ENCODE results near the gene COPS3. TPM values are rescaled to one million over a fixed set of nuclear protein-coding genes. Genes with fewer than 3 reads are reported as not detected.
"Not testable (repeated sequence)": the region's sequence is repeated elsewhere in the genome, so short reads cannot be mapped to it uniquely, and the experiment has no call there.

Gene COPS3
- total RNA-seq, 1 donor from 2014 or later: 59.7 TPM

DNA sequence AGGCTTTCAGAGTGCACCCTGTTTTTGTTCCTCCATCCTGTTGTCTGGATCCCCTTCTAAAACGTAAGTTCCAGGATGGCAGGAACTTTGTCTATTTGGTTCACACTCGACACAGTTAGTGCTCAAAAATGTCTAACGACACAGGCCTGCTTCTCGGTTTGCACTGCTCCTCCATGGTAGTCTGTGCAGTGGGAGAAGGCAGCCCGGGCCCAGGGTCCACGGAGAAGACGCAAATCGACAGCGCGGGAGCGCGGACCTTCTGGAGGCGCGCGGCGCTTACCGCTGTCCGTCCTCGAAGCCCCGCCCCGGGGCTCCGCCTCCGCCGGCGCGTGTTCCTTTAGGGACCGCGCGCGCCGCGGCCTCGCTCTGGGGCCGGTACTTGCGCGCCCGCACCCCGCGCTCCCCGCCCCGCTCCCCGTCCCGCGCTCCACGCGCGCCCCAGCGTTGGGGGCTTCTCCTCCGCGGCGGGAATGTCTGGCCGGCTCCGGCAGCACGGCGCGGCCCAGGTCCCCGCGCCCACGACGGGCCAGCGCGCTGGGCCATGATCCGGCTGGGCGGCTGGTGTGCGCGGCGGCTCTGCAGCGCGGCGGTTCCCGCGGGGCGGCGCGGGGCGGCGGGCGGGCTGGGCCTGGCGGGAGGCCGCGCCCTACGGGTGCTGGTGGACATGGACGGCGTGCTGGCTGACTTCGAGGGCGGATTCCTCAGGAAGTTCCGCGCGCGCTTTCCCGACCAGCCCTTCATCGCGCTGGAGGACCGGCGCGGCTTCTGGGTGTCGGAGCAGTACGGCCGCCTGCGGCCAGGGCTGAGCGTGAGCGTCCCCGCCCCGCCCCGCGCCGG is 22.2 kb upstream of the COPS3 start, which contains the start of gene NT5M:
NT5M (plus strand) TSS at position 364 of the 837 bp plus-strand sequence; CDS start at position 542, 178 bp downstream.
- DNase-seq (ENCODE audit: extremely low read depth, low read depth, low spot score): no peak

DNA sequence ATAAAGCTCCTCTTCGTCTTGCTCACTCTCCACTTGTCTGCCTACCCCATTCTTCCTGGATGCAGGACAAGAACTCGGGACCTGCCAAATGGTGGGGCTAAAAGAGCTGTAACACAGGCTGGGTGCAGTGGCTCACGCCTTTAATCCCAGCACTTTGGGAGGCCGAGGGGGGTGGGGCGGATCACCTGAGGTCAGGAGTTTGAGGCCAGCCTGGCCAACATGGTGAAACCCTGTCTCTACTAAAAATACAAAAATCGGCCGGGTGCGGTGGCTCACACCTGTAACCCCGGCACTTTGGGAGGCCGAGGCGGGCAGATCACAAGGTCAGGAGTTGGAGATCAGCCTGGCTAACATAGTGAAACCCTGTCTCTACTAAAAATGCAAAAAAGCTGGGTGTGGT is 20.6 kb upstream of the COPS3 start:
- not testable (repeated sequence) for DNase-seq (ENCODE audit: extremely low read depth, low read depth, low spot score)

DNA sequence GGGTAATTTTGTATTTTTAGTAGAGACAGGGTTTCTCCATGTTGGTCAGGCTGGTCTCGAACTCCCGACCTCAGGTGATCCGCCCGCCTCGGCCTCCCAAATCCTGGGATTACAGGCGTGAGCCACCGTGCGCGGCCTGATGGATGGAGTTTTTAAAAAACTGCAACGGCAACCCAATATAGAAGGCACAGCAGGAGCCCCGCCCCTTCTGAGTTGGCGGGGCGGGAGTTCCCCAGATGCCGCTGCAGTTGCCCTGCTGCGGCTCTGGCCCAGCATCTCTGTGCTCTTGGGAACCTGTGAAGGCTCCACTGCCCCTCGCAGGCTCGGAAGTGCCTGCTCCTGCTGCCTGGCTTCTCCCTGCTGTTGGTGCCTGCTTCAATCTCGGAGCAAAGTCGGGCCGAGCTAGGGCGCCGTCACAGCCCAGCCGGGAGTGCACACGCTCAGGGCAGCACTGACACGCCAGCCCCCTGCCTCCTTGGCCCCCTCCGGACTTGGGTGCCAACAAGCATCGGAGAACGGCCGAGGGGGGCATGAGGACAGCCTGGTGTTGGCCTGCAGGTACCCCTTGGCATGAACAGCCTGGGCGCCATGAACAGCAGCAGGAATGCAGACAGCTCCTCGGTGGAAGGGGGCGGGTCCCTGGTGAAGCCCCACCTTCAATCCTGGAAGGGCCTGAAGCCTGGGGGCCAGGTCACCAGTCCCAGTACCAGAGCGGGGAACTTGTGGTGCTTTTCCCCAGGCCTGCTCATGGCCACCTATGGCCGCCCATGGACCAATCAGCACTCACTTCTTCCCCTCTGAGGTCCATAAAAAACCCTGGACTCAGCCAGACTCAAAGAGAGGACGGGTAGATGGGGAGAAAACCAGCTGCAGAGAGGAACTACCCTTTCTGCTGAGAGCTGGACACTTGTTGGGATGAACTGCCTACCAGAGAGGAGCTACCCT is 19.9 kb upstream of the COPS3 start:
- no peak for DNase-seq (ENCODE audit: extremely low read depth, low read depth, low spot score)

DNA sequence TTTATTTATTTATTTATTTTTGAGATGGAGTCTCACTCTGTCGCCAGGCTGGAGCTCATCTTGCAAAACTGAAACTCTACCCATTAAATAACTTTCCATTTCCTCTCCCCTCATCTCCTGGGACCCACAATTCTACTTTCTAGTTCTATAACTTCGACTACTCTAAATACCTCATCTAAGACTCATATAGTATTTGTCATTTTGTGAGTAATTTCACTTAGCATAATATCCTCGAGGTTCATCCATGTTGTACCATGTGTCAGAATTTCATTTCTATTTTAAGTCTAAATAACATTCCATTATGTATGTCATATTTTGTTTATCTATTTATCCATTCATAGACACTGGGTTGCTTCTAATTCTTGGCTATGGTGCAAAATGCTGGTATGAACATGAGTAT is 17.1 kb upstream of the COPS3 start:
- no peak for DNase-seq (ENCODE audit: extremely low read depth, low read depth, low spot score)

DNA sequence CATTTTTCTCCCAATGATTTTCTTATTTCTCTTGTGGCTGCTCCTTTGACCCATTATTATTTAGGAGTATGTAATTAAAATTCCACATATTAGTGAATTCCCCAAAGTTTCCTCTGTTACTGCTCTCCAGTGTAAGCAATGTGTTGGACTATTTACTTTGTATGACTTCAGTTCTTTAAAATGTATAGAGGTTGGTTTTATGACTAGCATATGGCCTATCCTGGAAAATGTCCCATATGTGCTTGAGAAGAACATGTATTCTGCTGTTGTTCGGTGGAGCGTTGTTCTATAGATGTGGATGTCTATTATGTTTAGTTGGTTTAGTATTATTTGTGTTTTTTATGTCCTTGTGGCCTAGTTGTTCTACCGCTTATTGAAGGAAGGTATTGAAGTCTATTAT is 16.2 kb upstream of the COPS3 start:
- no peak for DNase-seq (ENCODE audit: extremely low read depth, low read depth, low spot score)

DNA sequence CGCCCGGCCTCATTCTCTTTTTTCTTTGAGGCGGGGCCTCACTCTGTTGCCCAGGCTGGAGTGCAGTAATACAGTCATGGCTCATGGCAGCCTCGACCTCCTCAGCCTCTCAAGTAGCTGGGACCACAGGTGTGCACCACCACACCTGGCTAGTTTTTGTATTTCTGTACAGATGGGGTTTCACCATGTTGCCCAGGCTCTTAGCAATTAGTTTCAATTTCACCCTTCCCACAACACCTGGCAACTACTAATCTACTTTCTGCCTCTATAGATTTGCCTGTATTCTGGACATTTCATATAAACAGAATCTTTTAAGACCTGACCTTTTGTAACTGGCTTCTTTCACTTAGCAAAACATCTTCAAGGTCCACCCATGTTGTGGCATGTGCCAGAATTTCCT is 14.1 kb upstream of the COPS3 start:
- no peak for DNase-seq (ENCODE audit: extremely low read depth, low read depth, low spot score)

DNA sequence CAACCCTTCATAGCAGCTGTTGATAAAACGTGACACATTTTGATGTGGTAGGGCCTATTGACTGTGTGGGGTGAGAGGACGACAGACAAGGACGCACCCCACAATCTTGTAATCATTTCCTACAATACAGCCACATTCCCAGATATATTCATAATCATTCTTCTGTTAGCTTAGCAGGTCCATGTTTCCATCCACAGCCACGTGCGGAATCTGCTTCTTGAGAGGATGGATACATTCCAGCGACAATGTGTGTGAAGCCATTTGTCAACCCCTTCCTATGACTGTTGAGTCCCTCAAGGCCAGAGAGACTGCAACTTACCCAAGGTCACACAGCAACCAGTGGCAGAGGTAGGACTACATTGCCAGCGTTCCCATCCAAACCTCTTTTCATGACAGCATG is 8.7 kb upstream of the COPS3 start:
- DNase-seq (ENCODE audit: extremely low read depth, low read depth, low spot score): no peak

DNA sequence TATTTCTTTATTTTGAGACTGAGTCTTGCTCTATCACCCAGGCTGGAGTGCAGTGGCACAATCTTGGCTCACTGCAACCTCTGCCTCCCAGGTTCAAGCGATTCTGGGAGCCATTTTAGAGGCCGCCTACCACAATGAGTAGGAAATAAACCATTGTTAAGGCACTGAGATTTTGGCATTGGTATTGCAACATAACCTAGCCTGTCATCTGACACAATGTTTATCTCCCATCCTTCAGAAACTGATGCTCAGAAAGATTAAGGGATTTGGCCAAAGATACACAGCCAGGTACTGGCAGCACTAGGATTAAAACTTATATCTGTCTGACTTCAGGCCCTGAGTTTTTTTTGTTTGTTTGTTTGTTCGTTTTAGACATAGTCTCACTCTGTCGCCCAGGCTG is 8.0 kb upstream of the COPS3 start:
- DNase-seq (ENCODE audit: extremely low read depth, low read depth, low spot score): no peak

DNA sequence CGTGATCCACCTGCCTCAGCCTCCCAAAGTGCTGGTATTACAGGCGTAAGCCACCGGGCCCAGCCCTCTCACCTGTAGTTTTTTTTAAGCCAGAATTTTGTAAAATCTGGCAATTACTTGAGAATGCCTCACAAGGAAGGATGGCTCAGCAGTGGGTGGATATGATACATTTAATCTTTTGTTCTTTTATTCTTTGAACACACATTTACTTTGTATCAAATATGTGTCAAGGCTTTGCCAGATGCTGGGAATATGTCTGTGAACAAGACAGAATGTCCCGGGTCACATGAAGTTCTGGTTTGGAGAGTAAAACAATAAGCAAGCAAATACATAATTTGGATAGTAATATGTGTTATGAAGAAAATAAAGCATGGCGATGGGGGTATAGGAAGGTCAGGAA is 4.9 kb upstream of the COPS3 start:
- no peak for DNase-seq (ENCODE audit: extremely low read depth, low read depth, low spot score)

DNA sequence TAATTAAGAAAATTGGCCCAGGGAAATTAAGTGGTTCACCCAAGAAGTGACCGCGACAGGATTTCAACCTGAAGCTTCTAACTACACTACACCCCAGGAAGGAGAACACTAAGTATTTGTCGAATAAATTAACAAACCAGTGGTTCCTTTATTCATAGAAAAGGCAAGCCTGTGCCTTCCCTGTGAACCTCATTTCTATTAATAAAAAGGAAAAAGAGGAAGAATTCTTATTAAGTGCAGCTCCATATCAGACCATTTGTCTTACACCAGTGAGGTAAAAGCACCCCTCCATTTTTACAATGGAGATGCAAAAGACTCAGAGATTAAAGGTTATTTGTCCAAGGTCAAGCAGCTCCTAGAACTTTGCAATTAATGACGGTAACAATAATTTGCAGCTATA is 1.7 kb downstream of the COPS3 start:
- DNase-seq (ENCODE audit: extremely low read depth, low read depth, low spot score): no peak

DNA sequence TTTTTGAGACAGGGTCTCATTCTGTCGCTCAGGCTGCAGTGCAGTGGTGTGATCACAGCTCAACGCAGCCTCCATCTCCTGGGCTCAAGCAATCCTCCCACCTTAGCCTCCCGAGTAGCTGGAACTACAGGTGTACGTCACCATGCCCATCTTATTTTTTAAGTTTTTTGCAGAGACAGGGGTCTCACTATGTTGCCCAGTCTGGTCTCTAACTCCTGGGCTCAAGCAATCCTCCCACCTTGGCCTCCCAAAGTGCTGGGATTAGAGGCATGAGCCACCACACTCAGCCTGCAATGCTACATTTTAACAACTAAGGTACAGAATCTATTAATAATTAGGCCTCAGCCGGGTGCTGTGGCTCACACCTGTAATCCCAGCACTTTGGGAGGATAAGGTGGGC is 3.6 kb downstream of the COPS3 start:
- DNase-seq (ENCODE audit: extremely low read depth, low read depth, low spot score): not testable (repeated sequence)

DNA sequence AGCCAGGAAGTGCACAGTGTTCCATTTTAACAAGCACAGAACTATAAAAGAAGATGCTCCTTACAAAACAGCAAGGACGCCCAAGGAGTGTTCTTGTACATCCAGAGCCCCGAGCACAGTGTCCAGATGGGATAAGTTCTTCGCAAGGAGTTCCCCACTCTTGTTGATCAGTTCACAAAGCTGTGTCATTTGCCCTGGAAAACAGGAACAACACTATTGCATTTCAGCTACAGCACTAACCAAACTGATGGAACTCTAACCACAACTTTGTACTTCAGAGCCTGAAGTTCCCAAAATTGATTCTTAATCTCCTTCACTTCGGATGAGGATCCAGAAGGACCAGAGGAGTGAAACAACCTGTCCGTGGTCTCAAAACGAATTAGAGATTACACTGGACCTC is 5.1 kb downstream of the COPS3 start:
- DNase-seq (ENCODE audit: extremely low read depth, low read depth, low spot score): no peak

DNA sequence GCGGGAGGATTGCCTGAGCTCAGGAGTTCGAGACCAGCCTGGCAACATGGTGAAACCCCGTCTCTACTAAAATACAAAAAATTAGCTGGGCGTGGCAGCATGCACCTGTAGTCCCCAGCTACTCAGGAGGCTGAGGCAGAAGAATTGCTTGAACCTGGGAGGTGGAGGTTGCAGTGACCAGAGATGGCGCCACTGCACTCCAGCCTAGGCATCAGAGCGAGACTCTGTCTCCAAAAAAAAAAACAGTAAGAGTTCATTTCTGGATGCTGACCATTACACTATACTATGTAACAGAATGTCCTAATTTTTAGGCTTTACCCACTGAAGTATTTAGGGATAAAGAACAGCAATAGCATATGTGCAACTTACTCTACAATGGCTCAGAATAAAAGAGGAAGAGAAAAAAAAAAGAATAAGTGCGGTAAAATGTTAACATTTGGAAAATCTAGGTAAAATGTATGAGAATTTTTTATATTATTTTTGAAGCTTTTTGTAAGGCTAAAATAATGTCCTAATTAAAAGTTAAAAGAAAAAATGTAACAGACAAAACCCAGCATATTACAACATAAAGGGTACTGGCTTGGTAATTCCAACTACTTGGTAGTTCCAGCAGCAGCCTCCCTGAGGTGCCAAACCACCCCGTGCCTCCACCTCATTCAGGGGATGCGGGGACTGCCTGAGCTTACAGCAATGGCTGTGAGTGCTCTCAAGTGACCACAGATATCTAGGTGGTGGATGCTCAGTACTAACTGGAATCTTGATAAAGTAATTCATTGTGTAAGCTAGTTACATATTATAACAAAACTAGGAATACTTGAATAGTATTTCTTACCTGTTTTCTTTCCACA is 10.9 kb downstream of the COPS3 start:
- DNase-seq (ENCODE audit: extremely low read depth, low read depth, low spot score): no peak

DNA sequence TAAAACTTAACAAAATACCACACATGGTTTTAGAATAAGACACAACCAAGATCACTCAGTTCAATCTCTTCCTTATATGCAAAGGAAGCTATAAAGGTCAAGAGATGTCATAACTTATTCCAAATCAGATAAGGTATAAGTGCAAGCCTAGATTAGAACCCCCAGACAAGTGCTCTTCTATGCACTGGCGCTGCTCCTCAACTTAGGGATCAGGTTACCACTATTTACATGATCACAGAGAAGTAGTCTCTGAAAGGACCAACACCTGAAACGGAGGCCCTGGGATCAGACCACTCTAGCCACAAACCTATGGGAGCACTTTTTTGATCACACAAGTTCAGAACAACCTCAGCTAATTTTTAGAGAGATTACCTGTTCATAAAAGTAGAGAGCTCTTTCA is 16.6 kb downstream of the COPS3 start:
- no peak for DNase-seq (ENCODE audit: extremely low read depth, low read depth, low spot score)

DNA sequence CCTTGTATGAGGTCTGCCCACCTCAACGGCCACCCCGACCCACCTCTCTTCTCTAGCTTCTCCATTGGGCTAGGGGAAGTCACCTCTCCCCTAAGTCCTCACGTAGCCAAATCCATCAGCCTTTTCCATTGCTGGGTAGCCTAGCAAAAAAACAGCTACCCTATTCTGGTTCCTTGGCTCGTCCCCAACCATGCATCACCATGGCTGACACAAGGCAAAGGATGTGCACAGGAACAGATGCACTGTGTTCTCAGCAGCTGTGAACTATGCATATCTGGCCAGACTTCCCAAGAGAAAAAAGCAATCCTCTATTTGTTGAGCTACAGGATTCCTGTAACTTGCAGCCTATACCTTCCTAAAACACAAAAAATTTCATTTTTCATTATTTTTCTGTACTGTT is 22.0 kb downstream of the COPS3 start:
- DNase-seq (ENCODE audit: extremely low read depth, low read depth, low spot score): no peak

DNA sequence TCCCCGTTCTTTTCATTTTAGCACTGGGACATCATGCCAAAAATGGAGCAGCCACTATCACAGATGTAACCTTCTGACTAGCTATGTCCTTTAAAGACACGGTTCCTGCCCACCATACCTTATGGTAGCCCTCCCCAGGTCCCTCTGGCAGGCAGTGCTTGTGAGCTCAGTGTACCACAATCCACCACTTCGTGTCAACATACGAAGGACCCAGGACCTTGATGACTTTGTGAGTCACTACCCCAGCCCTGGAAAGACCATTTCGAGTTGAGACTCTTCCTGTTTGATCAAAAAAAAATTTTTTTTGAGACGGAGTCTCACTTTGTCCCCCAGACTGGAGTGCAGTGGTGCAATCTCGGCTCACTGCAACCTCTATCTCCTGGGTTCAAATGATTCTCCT is 23.0 kb downstream of the COPS3 start:
- DNase-seq (ENCODE audit: extremely low read depth, low read depth, low spot score): no peak

DNA sequence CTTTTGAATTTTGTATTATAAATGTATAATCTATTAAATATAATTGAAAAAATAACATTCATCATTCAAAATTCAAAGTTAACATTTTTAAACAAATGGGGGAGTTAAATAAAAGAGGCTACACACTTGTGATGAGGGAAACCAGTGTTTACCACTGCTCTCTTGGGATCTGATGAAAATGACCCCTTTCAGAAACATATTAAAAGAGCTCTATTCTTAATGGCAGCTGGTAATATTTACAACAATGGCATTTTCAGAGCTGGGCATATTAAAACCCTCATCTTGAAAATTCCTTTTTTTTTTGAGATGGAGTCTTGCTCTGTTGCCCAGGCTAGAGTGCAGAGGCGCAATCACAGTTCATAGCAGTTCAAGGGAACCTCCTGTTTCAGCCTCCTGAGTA is 24.7 kb downstream of the COPS3 start:
- no peak for DNase-seq (ENCODE audit: extremely low read depth, low read depth, low spot score)

DNA sequence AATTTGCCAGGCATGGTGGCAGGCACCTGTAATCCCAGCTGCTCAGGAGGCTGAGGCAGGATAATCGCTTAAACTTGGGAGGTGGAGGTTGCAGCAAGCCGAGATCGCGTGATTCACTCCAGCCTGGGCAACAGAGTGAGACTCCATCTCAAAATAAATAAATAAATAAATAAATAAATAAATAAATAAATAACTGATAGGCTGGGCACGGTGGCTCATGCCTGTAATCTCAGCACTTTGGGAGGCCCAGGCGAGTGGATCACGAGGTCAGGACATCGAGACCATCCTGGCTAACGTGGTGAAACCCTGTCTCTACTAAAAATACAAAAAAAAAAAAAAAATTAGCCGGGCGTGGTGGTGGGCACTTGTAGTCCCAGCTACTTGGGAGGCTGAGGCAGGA is 25.4 kb downstream of the COPS3 start:
- DNase-seq (ENCODE audit: extremely low read depth, low read depth, low spot score): not testable (repeated sequence)

DNA sequence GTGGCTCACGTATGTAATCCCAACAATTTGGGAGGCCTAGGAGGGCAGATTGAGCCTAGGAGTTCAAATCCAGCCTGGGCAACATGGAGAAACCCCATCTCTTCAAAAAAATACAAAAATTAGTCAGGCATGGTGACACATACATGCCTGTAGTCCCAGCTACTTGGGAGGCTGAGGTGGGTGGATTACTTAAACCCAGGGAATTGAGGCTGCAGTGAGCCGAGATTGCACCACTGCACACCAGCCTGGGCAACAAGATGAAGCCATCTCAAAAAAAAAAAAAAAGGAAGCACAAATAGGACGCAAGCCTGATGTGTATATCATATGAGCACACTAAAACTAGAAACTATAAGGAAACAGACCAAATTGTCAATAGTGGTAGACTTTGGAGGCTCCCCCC is 27.0 kb downstream of the COPS3 start:
- no peak for DNase-seq (ENCODE audit: extremely low read depth, low read depth, low spot score)

DNA sequence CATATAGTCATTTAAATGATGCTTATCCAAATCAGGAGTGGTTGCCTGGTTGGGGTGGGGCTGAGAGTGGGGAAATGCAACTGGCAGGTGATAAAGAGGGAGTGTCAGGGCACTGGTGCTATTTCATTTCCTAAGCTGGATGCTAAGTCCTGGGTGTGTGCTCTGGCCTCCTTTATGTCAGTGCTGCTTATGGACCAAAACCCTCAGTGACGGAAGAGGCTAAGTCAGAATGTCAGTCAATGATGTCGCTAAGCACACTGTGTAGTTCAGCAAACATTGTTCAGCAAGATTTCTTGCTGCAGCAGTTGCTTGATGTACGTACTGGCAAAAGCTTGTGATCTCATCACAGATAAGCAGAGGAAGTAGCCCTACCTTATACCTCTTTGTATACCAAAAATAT is 27.6 kb downstream of the COPS3 start:
- DNase-seq (ENCODE audit: extremely low read depth, low read depth, low spot score): no peak

DNA sequence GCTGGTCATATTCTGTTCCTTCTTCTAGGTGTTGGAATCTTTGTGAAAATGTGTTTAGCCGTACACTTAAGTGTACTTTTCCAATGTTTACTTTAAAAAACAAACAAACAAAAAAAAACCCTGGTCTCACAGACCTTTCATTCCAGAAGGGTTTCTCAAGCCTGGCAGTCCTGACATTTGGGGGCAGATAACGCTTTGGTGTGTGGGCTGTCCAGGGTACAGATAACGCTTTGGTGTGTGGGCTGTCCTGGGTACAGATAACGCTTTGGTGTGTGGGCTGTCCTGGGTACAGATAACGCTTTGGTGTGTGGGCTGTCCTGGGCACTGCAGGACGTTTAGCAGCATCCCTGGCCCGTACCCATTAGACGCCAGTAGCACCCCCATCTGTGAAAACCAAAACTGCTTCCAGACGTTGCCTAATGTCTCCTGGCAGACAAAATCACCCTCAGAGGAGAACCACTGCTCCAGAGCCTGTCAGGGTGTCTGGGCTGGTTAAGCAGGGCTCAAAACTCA is 28.8 kb downstream of the COPS3 start:
- no peak for DNase-seq (ENCODE audit: extremely low read depth, low read depth, low spot score)

Data from glomerular endothelial cell (primary cell).